Stomach (tissue), 9 donors: Measurements from ENCODE around the gene SF1. TPM values are rescaled to one million over a fixed set of nuclear protein-coding genes. Genes with fewer than 3 reads are reported as not detected.

Source experiments
- DNase-seq, 2 donors: peaks; one replicate each; pipeline versions ENCODE4 v3.0.0 to v3.0.0-alpha.2; 2013 to 2019
- H3K27ac ChIP-seq, 5 donors: fragments of 200-600 bp in 4 of 5; sonication (generic) in 4 of 5; one replicate each; pipeline ENCODE4 v1.5.1; 2013 to 2019; ENCODE audit warnings: mild to moderate bottlenecking in 1 of 5, moderate library complexity in 1 of 5
- H3K27me3 ChIP-seq, 3 donors: fragments of 200-600 bp; sonication (generic); one replicate each; pipeline ENCODE4 v1.5.1; 2017 to 2019; ENCODE audit warnings: mixed run types in 1 of 3
- H3K36me3 ChIP-seq, 4 donors: fragments of 200-600 bp; sonication (generic); 1 replicate in 3 of 4; 2 replicates in 1 of 4; pipeline ENCODE4 v1.5.1; 2016 to 2019
- H3K4me1 ChIP-seq, 4 donors: fragments of 200-600 bp; sonication (generic); one replicate each; pipeline ENCODE4 v1.5.1; 2016 to 2019
- H3K4me3 ChIP-seq, 4 donors: fragments of 200-600 bp; sonication (generic) in 3 of 4; one replicate each; pipeline ENCODE4 v1.5.1; 2016 to 2019; ENCODE audit warnings: mild to moderate bottlenecking in 1 of 4
- H3K9me3 ChIP-seq, 4 donors: fragments of 200-600 bp; sonication (generic); one replicate each; pipeline ENCODE4 v1.5.1; 2016 to 2019
- EP300 ChIP-seq: sonication (generic); formaldehyde crosslinking; IDR thresholded peaks from one replicate; pipeline ENCODE4 v1.6.1; 2017; ENCODE audit warnings: antibody characterized with exemption
- POLR2A ChIP-seq, 4 donors: fragments of 450-650 bp; IDR thresholded peaks; one replicate each; pipeline ENCODE4 v1.6.1; 2016; ENCODE audit warnings: antibody characterized with exemption in 4 of 4, control low read depth in 2 of 4, mild to moderate bottlenecking in 1 of 4, moderate library complexity in 1 of 4
- POLR2AphosphoS5 ChIP-seq, 3 donors: sonication (generic); formaldehyde crosslinking; IDR thresholded peaks; one replicate each; pipeline ENCODE4 v1.6.1; 2016; ENCODE audit warnings: antibody characterized with exemption in 3 of 3
- WGBS, 5 donors: extraction: QIAGEN DNeasy Blood & Tissue Kit in 3 of 5; methylation state at CpG; one replicate each; pipeline versions ENCODE4 v1.1.5 to v1.1.7; 2013 to 2018; 5-methylcytosine and 5-hydroxymethylcytosine counted together
- intact Hi-C: fragments of 100-400 bp; cut with DNase I; formaldehyde crosslinking; loops from one replicate; pipeline ENCODE4 v1.15.1; 2023; ENCODE audit warnings: low total_unique reads
- polyA plus RNA-seq, 3 donors: library from polyadenylated mRNA; stranded (reverse); fragments of 200-250 nt; gene quantifications; one replicate each; pipeline ENCODE4 v1.2.3, GENCODE V29; 2013
- total RNA-seq, 5 donors: library from RNA; depleted of rRNA; stranded (reverse); fragments of >200 nt; gene quantifications; one replicate each; pipeline versions ENCODE4 v1.1.0 to v1.2.3, GENCODE V29; 2014 to 2016
- TF ChIP-seq, protein P1 (sequence below), 7 experiments: fragments of 450-650 bp in 4 of 7; fragments of 200-600 bp in 3 of 7; sonication (generic) in 3 of 7; IDR thresholded peaks; one replicate each; pipeline ENCODE4 v1.5.1; 2016 to 2019; ENCODE audit warnings: antibody characterized with exemption in 7 of 7, control low read depth in 2 of 7, mild to moderate bottlenecking in 1 of 7
- donor health status: healthy with polysubstance abuse.
- donor health status: Bipolar disorder and iron deficiency.
- donor health status: healthy.

The SF1 gene
- total and polyA plus RNA-seq, 8 donors, result 57.5 to 341 (median 248) TPM

DNA sequence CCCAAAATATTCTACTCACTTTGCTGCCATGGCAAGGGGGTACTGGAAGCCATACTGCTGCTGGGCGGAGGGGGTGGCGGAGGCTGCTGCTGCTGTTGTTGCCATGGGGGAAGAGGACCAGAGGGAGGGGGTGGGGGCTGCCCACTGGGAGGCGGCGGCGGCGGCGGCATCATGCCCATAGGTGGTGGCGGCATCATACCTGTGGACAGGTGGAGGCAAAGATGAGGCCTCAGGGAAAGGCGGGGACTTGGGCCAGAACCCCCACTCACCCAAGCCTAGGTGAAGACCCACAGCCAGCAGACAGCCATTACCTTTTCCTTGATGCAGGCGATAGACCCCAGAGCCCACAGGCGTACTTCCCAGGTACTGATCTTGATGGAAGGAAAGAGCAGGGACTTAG, 11.5 kb downstream of the SF1 start:
- WGBS, 5 donors, result 96 to 98% (median 97%) methylated on average over 11 of the region's 11 CpGs
- DNase-seq, result no peak
- Histone ChIP-seq H3K27me3 (no peaks in the 10 kb centered on the region), H3K9me3 (no peaks in the 10 kb centered on the region), H3K4me3 (no peak overlapping the region), H3K27ac (peak overlapping the region in 4 of 5 donors; percentile 22 to 71 (median 64)), H3K4me1 (peaks cover 29 to 80% (median 50%) of the 10 kb centered on the region in 4 donors), H3K36me3 (peaks cover 98 to 100% (median 99%) of the 10 kb centered on the region in 4 donors)
- intact Hi-C loops, result no loop called here
- TF ChIP-seq, protein P1, sequence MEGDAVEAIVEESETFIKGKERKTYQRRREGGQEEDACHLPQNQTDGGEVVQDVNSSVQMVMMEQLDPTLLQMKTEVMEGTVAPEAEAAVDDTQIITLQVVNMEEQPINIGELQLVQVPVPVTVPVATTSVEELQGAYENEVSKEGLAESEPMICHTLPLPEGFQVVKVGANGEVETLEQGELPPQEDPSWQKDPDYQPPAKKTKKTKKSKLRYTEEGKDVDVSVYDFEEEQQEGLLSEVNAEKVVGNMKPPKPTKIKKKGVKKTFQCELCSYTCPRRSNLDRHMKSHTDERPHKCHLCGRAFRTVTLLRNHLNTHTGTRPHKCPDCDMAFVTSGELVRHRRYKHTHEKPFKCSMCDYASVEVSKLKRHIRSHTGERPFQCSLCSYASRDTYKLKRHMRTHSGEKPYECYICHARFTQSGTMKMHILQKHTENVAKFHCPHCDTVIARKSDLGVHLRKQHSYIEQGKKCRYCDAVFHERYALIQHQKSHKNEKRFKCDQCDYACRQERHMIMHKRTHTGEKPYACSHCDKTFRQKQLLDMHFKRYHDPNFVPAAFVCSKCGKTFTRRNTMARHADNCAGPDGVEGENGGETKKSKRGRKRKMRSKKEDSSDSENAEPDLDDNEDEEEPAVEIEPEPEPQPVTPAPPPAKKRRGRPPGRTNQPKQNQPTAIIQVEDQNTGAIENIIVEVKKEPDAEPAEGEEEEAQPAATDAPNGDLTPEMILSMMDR (IDR thresholded peaks at IDR 0.05), result no peak
- TF ChIP-seq POLR2A (IDR thresholded peaks at IDR 0.05), result no peak
- no peak for TF ChIP-seq POLR2AphosphoS5 (IDR thresholded peaks at IDR 0.05)
- no peak for TF ChIP-seq EP300

DNA sequence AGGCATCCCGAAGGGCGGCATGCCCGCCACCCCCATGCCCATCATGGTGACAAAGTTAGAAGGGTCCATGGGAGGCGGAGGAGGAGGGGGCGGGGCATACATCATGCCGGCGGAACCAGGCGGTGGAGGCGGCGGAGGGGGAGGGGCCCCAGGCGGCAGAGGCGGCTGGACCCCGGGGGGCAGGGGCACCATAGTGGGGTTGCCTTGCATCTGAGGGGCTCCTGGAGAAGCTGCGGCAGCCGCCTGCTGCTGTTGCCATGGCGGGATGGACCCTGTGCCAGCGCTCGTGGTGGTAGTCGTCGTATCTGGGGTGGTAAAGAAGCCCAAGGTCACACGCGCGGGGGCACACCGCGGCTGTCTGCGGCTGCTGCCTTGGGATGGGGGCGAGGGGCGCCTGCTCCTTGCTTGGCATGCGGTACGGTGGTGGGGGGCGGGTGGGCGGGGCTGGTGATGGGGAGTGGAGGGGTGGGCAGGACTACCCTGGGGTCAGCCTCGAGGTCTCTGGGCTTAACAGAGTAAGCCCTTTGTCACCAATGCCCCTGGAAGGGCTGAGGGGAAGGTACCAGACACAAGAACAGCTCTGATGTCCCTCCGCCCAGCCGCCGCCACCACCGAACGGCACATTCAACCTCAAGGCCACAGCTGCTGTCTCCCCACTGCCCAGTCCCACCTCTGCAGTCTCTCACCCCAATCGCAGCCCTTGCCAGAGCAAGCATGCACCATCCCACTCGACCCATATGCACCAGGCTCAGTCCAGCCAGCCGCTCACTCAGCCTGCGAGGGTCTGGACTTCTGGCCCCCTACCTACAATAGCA, 12.3 kb downstream of the SF1 start:
- TF ChIP-seq, protein P1 (IDR thresholded peaks at IDR 0.05), result no peak
- TF ChIP-seq POLR2AphosphoS5 (IDR thresholded peaks at IDR 0.05), result no peak
- no peak for TF ChIP-seq POLR2A (IDR thresholded peaks at IDR 0.05)
- TF ChIP-seq EP300, result no peak
- Histone ChIP-seq H3K4me1 (peaks cover 26 to 80% (median 49%) of the 10 kb centered on the region in 4 donors), H3K4me3 (no peak overlapping the region), H3K36me3 (peaks cover 89 to 94% (median 91%) of the 10 kb centered on the region in 4 donors), H3K9me3 (no peaks in the 10 kb centered on the region), H3K27ac (no peak overlapping the region), H3K27me3 (no peaks in the 10 kb centered on the region)
- DNase-seq, result no peak
- WGBS, 5 donors, result 85 to 93% (median 87%) methylated on average over 32 to 42 of the region's 42 CpGs
- intact Hi-C loops, result no loop called here

DNA sequence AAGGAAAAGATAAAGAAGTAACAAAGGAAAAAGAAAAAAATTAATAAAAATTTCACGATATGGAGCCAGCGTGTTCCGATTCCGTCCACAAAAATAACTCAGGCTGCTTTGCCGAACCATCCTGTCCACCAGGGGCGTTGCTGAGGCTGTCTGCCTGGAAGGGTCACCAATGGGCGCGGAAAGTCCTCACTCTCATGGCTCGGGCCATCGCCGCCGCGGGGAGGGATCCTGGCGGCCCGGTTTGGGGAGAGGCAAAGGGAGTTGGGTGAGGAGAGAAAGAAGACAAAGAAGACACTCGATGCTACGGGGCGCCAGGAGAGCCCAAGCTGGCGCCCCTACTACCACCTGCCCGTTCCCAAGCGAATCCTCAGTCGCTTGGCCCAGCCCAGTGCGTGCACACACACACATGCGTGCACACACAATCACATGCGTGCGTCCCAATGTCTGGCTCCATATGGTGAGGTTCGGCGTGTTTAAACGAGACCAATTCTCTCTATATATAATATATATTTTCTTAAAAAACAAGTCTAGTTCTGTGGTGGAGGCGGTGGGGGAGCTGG, 13.0 kb downstream of the SF1 start:
- Histone ChIP-seq H3K36me3 (peaks cover 82 to 87% (median 84%) of the 10 kb centered on the region in 4 donors), H3K4me1 (peaks cover 32 to 82% (median 53%) of the 10 kb centered on the region in 4 donors), H3K4me3 (no peak overlapping the region), H3K27ac (peak overlapping the region in 3 of 5 donors; percentile 67 to 77 (median 75)), H3K27me3 (no peaks in the 10 kb centered on the region), H3K9me3 (no peaks in the 10 kb centered on the region)
- 85 to 89% (median 87%) methylated on average over 30 of the region's 30 CpGs for WGBS, 5 donors
- no peak for TF ChIP-seq POLR2AphosphoS5 (IDR thresholded peaks at IDR 0.05)
- TF ChIP-seq, protein P1 (IDR thresholded peaks at IDR 0.05), result no peak
- no peak for TF ChIP-seq EP300
- intact Hi-C loops, result no loop called here
- no peak for DNase-seq

DNA sequence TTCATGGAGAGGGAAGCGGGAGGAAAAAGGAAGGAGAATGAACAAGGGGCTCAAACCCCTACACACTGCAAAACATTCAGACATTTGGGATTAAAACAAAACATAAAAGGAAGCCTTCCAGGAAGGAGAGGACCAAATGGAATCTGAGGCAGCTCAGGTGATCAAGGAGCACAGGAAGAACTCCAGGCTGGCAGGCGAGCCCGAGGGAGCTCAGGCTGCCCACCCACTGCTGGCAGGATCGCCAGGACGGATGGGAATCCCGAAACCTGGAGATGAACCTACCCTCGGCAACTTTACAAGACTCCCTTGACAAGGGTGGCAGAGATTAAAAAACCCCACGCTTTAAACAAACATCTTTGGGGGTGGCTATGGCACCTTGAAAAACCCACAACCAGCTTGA, 13.6 kb downstream of the SF1 start:
- Histone ChIP-seq H3K27ac (peak overlapping the region in 4 of 5 donors; percentile 49 to 77 (median 71)), H3K27me3 (no peaks in the 10 kb centered on the region), H3K4me3 (no peak overlapping the region), H3K4me1 (peaks cover 36 to 88% (median 58%) of the 10 kb centered on the region in 4 donors), H3K36me3 (peaks cover 76 to 81% (median 78%) of the 10 kb centered on the region in 4 donors), H3K9me3 (no peaks in the 10 kb centered on the region)
- DNase-seq, result no peak
- intact Hi-C loops, result no loop called here
- 78 to 87% (median 82%) methylated on average over 8 of the region's 8 CpGs for WGBS, 5 donors
- no peak for TF ChIP-seq EP300
- TF ChIP-seq POLR2A (IDR thresholded peaks at IDR 0.05), result no peak
- peak in 1 of 3 donors; percentile 6 for TF ChIP-seq POLR2AphosphoS5 (IDR thresholded peaks at IDR 0.05)
- TF ChIP-seq, protein P1 (IDR thresholded peaks at IDR 0.05), result no peak
